Measurements from ENCODE around the gene TRPV5.

The TRPV5 gene

DNA sequence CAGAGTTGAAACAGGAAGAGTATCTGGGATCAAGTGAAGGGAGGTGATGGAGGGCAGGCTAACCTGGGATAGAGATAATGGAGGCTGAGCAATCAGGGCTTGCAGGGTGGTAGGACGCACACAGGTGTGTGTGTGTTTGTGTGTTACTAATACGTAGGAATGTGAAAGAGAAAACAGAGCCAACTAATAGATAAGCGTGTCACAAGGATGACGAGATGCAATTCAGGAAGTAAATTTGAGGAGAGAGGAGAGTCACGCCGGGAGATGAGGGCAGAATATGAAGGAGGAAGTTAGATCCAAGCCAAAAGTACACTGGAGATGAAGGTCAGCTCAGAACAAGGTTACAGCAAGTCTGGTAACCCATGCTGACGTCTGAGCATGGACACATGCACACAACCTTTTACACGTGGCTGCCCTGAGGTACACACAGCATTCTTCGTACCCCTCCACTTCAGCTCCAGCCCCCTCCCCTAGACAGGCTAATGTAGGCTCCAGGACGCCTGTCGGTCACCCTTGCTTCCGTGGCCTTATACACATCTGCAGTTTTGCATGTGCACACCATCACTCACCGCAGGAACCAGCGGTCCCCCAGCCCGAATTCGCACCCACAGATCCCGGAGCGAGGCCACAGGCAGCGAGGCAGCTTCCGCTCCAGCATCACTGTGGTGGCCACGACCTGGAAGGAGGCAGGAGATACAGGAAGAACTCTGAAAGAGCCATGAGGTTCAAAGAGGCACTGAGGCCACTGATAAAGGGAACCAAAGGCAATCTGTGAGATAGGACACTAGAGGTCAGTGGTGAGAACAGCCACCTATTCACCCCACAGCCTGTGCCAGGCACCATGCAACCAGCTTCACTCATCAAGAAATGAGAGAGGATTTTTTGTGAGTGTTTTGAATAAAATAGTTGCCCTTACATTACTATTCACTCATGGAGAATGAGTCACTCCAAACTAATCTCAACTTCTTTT lies 24.3 kb downstream of the TRPV5 start:
- DNase-seq (ENCODE audit: low read depth in 2 of 2), result no peak

DNA sequence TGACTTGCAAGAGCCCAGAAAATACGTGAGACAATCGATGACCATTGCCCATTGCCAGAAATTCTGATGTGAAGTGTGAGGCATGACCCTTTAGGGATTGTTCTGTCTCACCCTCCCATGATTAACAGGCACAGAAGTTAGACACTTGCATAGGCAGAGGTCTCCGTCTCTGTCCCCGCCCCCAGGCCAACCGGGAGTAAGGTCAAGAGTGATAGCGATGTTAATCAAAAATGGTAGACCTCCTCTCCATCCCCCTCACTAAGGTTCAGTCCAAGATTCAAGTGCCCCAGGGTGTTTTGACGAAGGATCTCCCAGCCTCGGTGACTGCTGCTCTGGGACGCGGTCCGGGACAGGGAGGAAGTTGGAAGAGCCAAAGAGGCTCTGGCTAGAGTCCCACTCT lies 25.3 kb downstream of the TRPV5 start:
- no peak for DNase-seq (ENCODE audit: low read depth in 2 of 2)

DNA sequence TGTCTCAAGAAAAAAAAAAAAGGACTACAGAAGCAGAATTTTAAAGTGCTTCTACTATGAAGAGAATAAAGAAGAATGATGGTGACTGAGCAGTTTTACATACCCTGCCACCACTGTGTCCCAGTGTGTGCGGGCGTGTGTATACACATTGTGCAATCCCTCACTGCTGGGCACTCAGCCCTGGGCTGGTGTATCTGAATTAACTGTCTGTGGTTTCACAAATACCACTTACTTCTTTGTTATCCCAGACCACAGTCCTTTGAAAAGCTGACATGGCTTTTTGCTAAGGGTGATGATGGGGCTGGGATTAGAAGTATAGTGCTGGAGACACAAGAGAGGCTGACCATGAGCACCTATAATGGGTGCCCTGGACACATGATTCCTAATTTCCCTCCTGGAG lies 26.9 kb downstream of the TRPV5 start:
- no peak for DNase-seq (ENCODE audit: low read depth in 2 of 2)

DNA sequence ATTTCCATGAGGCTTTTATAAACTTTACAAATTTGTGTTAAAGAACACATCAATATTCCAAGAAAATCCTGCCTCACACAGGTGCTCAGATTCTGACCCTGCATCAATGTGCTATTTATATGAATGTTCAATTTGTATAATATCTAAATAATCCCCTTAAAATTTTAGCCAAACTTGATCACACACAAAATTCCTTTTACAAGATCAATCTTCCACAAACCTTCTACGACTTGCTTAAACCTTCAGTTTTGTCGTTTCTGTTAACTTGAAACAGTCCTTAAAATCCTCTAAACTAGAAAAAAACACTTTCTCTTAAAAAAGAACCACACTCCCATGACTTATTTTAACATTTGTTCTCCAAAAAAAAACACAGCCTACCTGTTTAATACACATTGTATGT lies 27.8 kb downstream of the TRPV5 start:
- no peak for DNase-seq (ENCODE audit: low read depth in 2 of 2)

DNA sequence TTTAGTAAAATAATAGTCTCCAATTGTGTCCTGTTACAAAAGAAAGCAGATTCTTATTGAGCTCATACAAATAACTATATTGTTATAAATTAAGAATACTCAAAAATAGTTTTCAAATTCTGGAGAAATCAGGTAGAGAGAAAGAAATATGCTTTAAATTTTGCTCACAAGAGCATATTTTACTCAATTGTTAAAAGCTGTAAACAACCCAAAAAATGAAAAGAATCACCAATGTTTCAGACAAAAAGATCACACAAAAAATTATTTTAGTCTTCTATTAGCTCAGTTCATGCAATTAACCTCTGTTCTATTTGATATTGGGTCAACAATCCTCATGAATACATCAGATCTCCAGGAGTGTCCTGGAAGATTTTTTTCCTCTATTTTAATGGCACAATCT lies 29.4 kb downstream of the TRPV5 start:
- DNase-seq (ENCODE audit: low read depth in 2 of 2), result no peak

DNA sequence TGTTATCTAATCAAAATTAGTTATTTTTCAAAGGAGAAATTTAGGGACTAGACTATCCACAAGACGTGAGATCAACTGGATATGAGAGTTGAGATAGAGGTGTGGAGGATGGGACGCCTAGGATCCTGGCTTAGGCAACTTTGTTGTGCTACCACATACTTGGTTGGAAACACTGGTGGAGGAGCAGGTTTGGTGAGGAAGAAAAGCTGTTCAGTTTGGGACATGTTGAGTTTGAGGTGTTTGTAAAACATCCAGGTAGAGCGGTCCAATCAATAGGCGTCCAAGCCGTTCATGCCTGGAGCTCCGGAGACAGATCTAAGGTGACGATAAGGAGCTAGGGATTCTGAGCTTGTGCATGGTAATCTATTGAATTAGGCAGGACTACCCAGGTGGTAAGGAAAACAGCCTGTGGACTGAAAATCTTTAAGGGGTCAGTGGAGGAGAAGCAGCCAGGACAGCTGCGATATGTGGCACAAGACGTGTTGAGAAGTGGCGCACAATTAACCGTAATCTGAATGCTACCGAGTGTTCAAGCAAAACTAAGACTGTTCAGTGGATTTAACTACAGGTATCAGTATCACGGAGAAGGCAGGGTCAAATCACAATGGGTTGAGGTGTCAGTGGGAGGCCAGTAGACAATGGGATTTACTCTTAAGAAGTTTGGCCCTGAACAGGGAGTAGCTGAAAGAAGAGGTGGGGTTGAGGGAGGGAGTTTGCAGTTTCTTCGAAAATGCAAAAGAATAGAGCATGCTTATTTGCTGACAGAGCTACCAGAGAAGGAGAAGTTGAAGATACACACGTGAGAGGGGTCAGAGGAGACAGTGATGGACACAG lies 31.9 kb downstream of the TRPV5 start:
- DNase-seq (ENCODE audit: low read depth in 2 of 2), result no peak

DNA sequence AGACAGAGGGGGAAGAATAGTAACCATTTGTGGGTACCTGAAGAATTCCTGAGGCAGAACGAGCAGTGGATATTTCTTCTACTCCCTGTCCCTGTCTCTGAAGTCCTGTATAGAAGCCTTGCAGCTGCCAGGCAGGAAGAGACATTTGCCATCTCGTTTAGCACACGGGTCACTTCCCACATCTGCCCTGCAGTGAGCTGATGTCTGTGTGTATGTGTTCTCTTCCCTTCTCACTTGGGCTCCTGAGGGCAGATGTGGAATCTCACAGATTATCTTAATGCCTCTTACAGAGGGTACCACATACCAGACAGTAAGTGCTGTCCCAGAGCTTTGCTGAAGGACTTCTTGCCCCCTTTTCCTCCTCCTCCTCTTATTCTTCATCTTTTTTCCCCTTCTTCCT lies 33.9 kb downstream of the TRPV5 start:
- no peak for DNase-seq (ENCODE audit: low read depth in 2 of 2)

DNA sequence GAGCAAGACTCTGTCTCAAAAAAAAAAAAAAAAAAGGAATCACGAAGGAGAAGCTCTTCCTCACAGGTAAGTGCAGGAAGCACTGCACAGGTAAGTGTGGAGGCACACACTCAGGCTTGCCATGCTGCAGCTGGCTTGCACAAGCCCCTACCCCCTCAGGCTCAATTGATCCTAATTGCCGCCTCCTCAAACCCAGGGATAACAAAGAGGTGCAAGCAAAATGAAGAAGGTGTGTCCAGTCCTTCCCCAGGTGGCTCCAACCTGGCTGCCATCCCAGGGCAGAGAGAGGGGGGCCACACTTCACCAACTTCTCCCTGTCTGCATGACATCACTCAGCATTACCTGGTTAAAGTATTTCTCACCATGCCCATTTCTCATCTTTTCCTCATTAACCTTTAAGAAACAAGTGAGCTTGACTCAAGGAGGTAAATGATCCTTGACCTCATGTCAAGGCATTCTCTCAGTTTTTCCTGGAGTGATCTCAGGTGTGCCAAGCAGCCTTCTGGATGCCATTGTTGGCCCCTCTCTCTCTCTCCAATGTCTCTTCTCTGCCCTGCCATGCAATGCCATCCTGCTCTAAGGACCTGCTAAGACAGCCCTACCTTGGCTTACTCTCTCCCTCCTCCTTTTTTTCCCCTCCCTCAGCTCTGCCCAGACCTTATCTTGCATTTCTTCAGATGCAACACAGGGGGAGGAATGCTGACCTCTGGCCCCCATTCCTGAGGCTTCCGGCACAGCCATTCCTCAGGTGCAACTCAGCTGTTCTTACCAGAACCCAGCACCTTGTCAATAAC lies 35.0 kb downstream of the TRPV5 start:
- DNase-seq (ENCODE audit: low read depth in 2 of 2), result no peak

DNA sequence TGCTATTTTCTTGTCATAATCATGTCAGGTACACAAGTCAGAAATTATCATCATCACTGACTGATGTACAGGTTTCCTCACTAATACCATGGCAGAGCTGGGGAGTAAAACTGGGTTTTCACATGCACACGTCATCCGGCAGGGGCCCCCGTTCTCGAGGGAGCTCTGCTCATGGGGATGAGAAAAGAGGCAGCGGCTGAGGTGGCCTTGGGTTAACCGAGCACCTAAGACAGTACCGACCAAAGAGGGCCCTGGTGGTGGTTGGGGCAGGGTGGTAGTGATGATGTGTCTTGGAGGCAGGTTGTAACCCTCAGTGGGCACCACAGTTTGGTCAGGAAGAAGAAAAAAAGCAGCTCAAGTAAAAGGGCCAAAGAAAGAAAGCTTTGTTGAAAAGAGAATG lies 35.9 kb downstream of the TRPV5 start:
- DNase-seq (ENCODE audit: low read depth in 2 of 2), result no peak

DNA sequence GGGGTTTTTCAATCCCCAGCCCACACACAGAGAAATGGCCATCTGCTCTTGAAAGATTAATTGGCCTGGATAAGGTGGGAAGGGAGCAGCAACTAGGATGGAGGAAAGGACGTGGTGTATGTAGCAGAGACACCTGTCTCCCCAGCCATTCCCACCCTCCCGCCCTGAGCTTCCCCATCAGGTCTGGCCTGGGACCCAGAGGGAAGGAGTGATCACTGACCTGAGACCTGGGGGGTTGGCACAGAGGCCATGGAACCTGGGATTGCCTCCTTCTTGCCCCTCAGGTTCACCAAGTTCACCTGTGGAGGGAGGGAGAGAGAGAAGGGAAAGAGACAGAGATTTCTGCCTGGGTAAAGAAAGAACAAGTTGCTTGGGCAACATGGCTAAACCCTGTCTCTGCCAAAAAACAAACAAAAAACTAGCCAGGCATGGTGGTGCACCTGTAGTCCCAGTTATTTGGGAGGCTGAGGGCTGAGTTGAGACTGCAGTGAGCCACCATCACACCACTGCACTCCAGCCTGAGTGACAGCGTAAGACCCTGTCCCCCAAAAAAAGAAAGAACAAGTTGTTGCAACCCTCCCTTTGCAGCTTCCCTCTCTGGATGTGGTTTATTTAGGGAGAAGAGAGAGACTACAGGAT lies 36.7 kb downstream of the TRPV5 start:
- no peak for DNase-seq (ENCODE audit: low read depth in 2 of 2)

DNA sequence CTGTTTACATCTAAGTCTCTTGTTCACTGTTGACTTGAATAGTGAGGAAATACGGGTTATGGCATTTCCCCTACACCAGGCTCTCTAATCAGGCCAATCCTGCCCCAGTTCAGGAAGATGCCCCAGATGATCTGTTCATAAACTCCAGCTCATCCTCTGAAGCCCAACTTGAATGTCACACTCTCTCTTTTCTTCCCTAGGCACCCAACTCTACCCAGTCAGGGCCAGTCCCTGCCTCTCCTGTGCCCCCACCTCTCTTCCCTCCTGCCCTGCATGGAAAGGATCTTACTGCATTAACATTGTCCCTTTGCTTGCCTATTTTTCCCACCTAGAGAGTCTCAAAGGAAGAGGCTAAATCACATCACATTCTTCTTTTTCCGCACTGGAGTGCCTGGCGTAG lies 37.4 kb downstream of the TRPV5 start:
- no peak for DNase-seq (ENCODE audit: low read depth in 2 of 2)

DNA sequence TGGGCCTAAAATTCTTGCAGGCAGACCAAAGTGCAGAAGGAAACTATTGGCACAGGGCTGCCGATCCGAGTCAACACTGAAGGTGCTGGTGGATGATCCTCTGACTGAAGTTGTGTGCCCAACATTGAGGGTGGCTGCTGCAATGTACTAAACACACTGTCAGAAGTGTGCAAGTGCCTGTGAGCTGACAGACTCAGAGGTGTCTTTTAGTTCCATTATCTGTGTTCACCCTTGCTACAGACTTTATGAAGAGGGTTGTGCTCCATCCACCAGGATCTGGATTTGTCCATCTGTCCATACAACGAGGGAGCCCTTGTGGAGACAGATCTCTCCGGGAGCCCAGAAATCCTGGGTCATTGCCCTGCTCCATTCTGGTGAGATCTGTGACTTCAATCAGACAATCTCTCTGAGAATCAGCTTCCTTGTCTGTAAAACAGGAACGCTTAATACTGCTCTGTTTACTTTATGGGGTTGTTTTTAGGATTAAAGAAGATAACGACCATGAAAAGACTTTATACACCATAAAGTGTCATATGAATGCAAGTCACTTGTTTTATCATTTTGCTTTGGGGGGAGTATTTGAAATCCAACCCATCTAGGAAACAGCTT lies 38.5 kb downstream of the TRPV5 start:
- no peak for DNase-seq (ENCODE audit: low read depth in 2 of 2)

DNA sequence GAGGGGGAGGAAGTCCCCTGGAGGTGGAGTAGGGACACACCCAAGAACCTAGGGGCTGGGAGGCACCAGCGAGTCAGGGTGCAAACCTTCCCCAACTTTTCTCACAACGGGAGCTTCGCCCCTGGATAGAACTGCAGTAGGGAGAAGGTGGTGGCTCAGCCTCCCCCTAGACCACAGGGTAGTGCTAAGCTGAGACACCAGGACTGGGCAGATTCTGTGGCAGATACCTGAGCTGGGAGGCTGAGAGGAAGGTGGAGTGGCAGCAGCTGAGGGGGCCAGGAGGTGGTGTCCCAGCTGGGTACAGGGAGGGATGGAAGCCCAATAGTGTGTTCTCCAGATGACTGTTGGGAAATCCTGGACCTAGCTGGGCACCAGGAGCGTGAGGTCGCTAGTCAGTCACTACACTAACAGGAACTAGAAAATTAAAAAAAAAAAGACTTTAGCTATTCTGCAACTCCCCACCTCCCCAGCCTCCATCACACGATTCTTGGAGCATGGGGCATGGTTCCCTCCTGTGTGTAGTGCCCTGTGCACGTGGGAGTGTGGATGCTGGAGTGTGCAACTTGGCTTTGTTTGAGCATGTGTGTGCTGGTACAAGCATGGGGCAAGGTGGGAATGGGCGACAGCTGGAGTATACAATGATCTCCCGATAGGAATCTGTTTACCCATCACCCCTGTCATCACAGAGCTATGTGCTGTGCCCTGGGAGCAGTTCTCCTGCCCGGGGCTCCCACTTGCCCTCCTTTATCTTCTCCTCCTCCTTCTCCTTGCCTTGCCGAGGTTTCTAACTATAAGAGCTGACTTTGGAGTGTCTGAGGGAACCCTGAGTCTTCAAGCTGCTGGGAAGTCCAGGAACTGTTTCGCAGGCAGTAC lies 39.2 kb downstream of the TRPV5 start:
- DNase-seq (ENCODE audit: low read depth in 2 of 2), result no peak

DNA sequence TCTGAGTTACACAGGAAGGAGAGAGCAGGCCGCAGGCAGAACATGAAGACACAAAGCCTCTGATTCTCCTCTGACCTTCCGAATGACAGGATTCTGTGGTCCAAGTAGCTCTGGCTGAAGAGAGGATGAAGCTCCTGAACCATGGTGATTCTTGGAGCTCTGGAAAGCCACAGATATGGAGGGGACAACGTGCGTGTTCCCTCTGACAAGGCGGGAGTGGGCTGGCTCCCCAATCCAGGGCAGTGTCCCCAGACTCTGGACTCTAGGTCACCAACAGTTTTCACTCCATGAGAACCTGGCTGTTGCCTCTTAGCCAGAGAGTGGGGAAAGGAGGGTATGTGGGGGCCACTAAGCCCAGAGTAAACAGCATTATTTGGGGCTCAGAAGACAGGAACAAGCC lies 40.6 kb downstream of the TRPV5 start:
- no peak for DNase-seq (ENCODE audit: low read depth in 2 of 2)

DNA sequence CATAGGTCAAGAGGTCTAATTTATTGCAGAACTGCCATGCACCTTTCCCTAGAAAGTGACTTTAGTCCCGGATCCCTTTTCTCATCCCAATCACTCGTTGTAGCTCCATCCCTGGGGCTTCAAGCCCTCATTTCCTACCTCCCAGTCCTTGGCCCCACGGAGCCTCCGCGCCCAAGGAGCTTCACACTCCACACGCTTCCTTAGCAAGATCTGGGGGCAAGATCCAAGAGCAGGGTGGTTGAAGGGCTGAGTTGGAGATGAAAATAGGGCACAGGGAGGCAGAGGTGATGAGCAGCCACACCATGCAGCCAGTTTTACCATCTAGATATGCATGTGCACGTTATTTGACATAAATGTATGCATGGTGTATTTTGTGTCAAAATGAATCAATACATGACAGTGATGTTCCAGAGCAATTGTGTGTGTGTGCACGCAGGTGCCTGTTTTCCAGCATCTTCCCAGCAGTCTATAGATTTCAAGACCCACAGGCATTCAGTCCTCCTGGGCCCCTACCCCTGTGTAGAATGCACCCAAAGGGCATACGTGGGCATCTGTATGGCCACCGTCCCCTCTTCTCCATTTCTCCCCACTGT lies 42.0 kb downstream of the TRPV5 start:
- no peak for DNase-seq (ENCODE audit: low read depth in 2 of 2)

DNA sequence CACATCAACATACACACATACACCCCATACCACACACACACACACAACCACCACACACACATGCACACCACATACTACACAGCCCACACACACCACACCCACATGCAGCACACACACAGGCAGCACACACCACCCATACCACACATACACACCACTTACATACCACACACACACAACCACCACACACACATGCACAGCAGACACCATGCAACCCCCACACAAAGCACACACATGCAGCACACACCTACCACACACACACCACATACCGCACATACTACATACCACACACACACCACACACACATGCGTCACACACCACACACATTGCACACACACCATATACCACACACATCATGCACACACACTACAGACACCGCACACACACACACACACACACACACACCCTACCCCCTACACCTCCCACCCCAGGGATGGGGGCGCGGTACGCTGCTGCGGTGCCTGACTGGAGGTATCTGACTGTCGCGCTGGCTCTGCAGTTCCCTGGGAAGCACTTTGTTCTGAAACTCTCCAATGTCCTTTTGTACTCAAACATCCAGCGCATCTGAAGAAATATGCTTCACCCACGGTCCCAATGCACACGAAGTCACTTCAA lies 42.6 kb downstream of the TRPV5 start:
- DNase-seq (ENCODE audit: low read depth in 2 of 2), result no peak

DNA sequence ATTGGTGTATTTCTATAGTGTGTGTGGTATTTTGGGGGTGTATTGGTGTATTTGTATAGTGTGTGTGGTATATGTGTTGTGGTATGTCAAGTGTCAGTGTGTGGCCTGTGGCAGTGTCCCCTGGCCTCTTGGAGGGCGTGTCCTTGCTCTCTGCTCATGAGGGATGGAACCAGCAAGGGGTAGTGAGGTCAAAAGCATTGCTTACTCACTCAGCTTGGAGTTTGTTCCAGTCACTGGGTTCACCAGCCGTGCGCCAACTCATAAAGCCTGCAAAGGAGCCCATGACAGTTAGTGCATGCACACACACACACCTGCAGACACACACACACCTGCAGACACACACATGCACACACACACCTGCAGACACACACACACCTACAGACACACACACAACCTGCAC lies 43.7 kb downstream of the TRPV5 start:
- no peak for DNase-seq (ENCODE audit: low read depth in 2 of 2)

DNA sequence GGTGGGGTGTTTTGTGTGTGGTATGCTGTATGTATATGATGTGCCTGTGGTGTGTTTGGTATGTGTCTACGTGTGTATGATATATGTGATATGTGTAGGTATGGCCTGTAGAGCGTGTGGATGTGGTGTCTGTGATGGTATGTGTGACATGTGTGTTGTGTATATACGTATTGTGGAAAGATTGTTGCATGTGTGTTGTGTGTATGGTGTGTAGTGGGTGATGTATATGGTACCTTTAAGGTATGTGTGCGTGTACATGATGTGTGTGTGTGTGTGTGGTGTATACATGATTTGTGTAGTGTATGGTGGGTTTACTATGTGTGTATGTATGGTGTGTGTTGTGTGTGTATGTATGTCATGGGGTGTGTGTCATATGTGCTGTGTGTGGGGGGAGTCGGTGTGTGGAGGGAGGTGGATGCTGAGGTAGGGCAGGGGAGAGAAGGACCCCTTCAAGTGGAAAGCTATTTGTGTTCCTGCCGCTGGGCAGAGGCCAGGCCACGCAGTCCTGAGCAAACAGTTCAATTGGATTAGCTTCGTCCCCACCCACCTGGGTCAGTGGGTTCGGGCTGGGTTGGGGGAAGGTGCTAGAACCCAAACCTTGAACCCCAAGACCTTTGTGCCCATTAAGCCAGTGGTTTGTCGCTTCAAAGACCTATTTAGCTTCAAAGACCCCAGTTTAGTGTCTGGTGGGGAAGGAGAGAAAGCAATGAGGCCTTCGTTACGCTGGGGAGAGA lies 46.1 kb downstream of the TRPV5 start:
- no peak for DNase-seq (ENCODE audit: low read depth in 2 of 2)

DNA sequence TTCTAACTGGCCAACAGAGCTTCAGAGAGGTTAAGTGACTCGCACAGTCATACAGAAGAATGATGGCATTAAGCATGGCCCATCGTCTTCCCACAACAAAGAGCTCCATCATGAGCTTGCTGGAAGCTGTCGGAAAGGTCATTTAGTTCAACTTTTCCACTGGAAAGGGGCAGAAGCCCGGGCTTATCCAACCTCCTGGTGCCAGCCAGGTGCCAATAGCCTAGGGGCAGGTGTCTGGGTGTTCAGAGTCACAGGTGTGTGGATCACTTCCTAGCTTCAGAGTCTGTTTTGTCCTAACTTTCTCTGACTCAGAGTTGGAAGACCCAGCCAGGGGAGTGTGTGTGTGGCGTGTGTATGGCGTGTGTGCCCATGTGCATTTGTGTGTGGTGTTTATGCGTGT lies 46.7 kb downstream of the TRPV5 start:
- DNase-seq (ENCODE audit: low read depth in 2 of 2), result no peak
